Chondrocyte (in vitro differentiated cells): ENCODE data around the gene ERG. TPM values are rescaled to one million over a fixed set of nuclear protein-coding genes. Genes with fewer than 3 reads are reported as not detected.

Experiments used
- DNase-seq: peaks from one replicate; pipeline ENCODE4 v3.0.0; 2021; ENCODE audit warnings: mixed read lengths, low spot score
- H3K27ac Mint-ChIP-seq: one replicate; pipeline ENCODE4 v1.8.0; 2021; ENCODE audit warnings: mild to moderate bottlenecking, moderate library complexity, mixed read lengths; ENCODE audit not compliant: unreplicated experiment
- H3K27me3 Mint-ChIP-seq: 2 replicates; pipeline ENCODE4 v1.8.0; 2021; ENCODE audit warnings: low read depth, mixed read lengths
- H3K36me3 Mint-ChIP-seq: 2 replicates; pipeline ENCODE4 v1.8.0; 2021; ENCODE audit warnings: low read depth, mixed read lengths
- H3K4me1 Mint-ChIP-seq: 2 replicates; pipeline ENCODE4 v1.8.0; 2021; ENCODE audit warnings: low read depth, mild to moderate bottlenecking, mixed read lengths
- H3K4me3 Mint-ChIP-seq: one replicate; pipeline ENCODE4 v1.8.0; 2021; ENCODE audit warnings: mild to moderate bottlenecking, moderate library complexity, mixed read lengths; ENCODE audit not compliant: unreplicated experiment
- H3K9me3 Mint-ChIP-seq: 2 replicates; pipeline ENCODE4 v1.8.0; 2021; ENCODE audit warnings: low read depth, mixed read lengths
- total RNA-seq: library from RNA; stranded (reverse); gene quantifications from 3 replicates; pipeline ENCODE4 v1.2.1, GENCODE V29; 2021
- TF ChIP-seq, protein P1 (sequence below): fragments of 200-600 bp; sonication (generic); IDR thresholded peaks from 2 replicates; pipeline ENCODE4 v1.5.0; 2021; ENCODE audit warnings: antibody characterized with exemption, mild to moderate bottlenecking, moderate library complexity

Gene ERG
- total RNA-seq, 1 donor from 2014 or later = 33.4 TPM

DNA sequence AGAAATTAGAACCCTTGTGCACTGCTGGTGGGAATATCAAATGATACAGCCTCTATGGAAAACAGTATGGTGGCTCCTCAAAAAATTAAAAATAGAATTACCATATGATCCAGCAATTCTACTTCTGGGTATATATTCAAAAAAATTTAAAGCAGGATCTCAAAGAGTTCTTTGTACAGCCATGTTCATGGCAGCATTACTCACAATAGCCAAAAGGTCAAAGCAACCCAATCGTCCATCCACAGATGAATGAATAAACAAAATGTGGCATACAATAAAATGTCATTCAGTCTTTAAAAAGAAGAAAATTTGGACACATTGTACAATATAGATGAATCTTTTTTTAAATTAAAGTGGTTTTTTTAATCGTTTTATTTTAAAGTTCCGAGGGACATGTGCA, 36.3 kb upstream of the ERG start:
- Mint-ChIP-seq H3K4me3 (no peak overlapping the region), H3K36me3 (peaks cover 2% of the 10 kb centered on the region), H3K27me3 (no peaks in the 10 kb centered on the region), H3K27ac (no peak overlapping the region), H3K9me3 (no peaks in the 10 kb centered on the region), H3K4me1 (peaks cover 46% of the 10 kb centered on the region)
- DNase-seq = no peak
- TF ChIP-seq, protein P1, sequence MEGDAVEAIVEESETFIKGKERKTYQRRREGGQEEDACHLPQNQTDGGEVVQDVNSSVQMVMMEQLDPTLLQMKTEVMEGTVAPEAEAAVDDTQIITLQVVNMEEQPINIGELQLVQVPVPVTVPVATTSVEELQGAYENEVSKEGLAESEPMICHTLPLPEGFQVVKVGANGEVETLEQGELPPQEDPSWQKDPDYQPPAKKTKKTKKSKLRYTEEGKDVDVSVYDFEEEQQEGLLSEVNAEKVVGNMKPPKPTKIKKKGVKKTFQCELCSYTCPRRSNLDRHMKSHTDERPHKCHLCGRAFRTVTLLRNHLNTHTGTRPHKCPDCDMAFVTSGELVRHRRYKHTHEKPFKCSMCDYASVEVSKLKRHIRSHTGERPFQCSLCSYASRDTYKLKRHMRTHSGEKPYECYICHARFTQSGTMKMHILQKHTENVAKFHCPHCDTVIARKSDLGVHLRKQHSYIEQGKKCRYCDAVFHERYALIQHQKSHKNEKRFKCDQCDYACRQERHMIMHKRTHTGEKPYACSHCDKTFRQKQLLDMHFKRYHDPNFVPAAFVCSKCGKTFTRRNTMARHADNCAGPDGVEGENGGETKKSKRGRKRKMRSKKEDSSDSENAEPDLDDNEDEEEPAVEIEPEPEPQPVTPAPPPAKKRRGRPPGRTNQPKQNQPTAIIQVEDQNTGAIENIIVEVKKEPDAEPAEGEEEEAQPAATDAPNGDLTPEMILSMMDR = no peak

DNA sequence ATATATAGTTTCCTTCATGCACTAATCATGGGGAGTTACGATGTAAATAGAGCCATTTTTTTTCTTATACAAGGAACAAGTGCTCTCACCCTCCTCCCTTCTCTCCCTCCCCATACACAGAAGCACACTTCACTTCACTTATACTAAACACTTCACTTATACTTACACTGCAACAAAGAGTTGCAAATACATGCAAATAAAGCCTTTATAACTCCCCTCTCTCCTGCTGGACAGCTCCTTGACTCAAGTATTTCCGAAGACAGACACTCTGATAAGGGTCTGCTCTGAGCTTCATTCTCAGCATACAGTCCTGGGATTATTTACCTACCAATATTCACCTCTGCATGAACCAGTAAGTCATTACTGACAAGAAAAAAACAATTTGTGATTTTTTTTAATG, 35.6 kb upstream of the ERG start:
- TF ChIP-seq, protein P1 = no peak
- no peak for DNase-seq
- no peaks in the 10 kb centered on the region for H3K9me3 Mint-ChIP-seq
- peaks cover 6% of the 10 kb centered on the region for H3K36me3 Mint-ChIP-seq
- H3K4me1 Mint-ChIP-seq = peaks cover 46% of the 10 kb centered on the region
- no peak overlapping the region for H3K27ac Mint-ChIP-seq
- no peaks in the 10 kb centered on the region for H3K27me3 Mint-ChIP-seq
- H3K4me3 Mint-ChIP-seq = no peak overlapping the region

DNA sequence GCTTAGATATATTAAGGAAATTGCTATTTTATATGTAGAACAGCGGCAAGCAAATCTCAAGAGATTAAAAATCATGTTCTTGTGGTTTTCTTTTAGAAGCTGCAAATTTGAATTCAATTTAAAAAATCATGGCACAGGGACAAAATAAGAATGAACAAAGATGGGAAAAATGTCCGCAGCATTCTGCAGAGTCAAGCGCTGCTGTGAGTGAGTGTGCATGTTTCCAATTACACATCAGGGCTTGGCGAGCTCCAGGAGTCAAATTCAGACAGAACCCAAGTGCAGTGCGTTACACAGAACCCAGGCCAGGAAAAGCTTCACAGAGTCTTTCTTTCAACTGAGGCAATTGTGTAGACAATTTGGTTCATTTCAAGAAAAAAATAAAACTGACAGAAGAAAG, 33.3 kb upstream of the ERG start:
- peaks cover 4% of the 10 kb centered on the region for H3K36me3 Mint-ChIP-seq
- H3K4me3 Mint-ChIP-seq = peak overlapping the region; percentile 58
- H3K4me1 Mint-ChIP-seq = peaks cover 34% of the 10 kb centered on the region
- no peaks in the 10 kb centered on the region for H3K27me3 Mint-ChIP-seq
- peak overlapping the region; percentile 90 for H3K27ac Mint-ChIP-seq
- no peak for DNase-seq
- TF ChIP-seq, protein P1 = no peak
- H3K9me3 Mint-ChIP-seq = no peaks in the 10 kb centered on the region

DNA sequence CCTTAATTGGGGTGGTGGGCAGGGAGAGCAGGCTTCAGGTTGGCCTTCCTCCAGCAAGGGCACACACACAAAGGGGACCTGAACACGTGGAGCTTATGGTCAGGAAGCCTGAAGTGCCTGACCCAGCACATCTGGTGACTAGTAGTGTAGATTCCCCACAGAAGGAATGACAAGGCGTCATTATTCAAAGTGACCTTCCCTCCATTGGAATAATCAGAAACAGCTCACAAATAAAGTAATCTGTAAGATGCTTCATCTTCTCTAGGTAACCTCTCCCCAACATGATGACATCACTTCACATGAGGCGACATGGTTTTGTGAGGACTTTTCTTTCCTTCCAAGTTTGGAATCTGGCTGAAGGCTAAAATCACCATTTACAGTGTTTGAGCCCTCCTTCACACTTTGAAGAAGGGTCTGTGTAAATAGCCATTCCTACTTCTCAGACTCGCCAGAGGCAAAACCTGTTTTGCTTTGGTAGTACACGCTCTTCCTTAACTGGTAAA, 32.8 kb upstream of the ERG start:
- peak overlapping the region; percentile 58 for H3K4me3 Mint-ChIP-seq
- no peak for DNase-seq
- H3K36me3 Mint-ChIP-seq = peaks cover 4% of the 10 kb centered on the region
- peaks cover 34% of the 10 kb centered on the region for H3K4me1 Mint-ChIP-seq
- no peaks in the 10 kb centered on the region for H3K27me3 Mint-ChIP-seq
- no peaks in the 10 kb centered on the region for H3K9me3 Mint-ChIP-seq
- H3K27ac Mint-ChIP-seq = peak overlapping the region; percentile 90
- TF ChIP-seq, protein P1 = no peak

DNA sequence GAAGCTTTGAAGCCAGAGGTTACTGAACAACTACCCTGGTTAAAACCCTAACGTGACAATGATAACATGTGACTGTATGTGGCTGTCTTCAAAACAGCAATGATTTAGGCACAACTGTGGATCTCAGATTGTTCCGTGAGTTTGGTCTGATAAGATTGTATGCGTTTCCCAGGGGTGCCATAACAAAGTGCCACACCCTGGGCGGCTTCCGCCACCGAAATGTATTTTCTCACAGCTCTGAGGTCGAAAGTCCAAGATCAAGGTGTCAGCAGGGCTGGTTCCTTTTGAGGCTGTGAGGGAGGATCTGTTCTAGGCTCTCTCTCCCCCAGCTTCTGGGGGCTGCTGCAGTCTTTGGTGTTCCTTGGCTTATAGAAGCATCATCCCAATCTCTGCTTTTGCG, 29.5 kb upstream of the ERG start:
- H3K4me1 Mint-ChIP-seq = peaks cover 47% of the 10 kb centered on the region
- no peak overlapping the region for H3K27ac Mint-ChIP-seq
- no peaks in the 10 kb centered on the region for H3K27me3 Mint-ChIP-seq
- TF ChIP-seq, protein P1 = no peak
- no peaks in the 10 kb centered on the region for H3K9me3 Mint-ChIP-seq
- H3K4me3 Mint-ChIP-seq = no peak overlapping the region
- peaks cover 4% of the 10 kb centered on the region for H3K36me3 Mint-ChIP-seq
- DNase-seq = no peak
